HPDE6-E6E7 (cell line): ENCODE results near the gene FUBP3.

Source experiments
- DNase-seq: peaks from one replicate; pipeline ENCODE4 v3.0.0; 2011; ENCODE audit warnings: missing footprints; ENCODE audit errors: extremely low spot score

Gene FUBP3

DNA sequence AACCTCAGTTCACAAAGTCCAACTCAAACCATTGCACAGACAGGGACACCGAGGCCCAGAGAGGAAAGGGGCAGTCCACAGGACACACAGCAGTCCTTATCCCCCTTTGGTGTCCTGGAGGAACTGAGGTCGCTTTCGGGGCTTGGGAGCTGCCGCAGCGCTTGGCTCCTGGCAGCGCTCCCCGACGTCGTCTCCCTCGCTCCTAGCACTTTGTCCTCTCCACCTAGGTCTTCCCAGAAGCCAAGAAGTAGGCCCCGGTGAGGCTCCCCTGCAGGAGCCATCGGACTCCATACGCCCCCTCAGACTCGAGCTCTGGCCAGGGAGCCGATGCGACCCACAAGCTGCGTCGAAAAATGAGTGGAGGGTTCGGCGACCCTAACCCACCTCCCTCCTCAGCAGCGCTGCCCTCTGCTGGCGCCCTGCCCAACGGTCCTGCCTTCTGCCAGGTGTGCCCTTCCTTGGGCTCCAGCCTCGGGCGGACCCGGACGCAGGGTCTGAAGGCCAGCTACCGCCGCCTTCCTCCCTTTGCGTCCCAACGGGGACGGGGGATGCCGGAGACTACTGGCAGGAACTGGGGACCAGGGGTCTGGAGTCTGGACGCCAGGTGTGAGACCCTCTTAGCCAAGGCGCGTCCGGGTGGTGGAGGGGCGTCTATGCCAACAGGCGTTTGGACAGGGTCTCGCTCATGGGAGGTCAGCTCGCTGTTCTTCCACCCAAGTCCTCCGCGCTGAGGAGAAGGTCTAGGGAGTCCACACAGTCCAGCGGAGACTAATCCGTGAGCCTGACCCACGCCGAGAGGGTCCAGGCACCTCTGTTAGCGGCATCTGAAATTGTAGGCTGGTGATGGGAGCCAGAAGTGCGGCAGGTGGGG is 83.0 kb downstream of the FUBP3 start:
- DNase-seq: no peak

DNA sequence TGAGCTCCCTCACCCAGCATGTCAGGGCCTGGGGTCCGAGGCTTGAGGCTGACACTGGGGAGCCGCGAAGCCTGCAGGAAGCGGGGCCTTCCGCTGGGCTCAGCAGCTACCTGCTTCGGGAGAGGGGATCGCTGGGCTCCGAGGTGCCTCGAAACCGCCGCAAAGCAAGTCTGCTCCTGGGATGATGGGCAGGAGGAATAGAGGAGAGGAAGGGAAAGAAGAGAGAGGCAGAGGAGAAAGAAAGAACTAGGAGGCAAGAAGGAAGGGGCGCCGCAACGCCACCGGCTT is 83.5 kb downstream of the FUBP3 start:
- no peak for DNase-seq

- no peak for DNase-seq
Measured at GRCh38 chr9:130663258-130663976, 84.0 kb downstream of the FUBP3 start.

DNA sequence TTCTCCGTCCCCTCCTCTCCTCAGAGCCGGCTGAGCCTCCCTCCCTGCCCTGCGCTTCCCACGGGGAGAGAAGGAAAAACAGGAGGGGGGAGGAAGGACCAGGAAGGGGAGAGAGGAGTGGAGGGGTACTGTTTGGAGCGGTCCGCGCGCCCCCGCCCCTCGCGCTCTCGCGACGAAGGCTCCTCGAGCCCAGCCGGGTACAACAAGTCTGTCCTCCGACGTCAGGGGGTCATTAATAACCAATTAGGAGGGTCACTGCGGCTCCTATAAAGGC is 84.5 kb downstream of the FUBP3 start:
- DNase-seq: no peak

- DNase-seq: no peak
Measured at GRCh38 chr9:130664251-130665028, 85.1 kb downstream of the FUBP3 start, which contains the start of gene PRDM12. Gene PRDM12 (plus strand): TSS chr9:130664594. CDS start chr9:130664654, 60 bp downstream.

GRCh38 chr9:130665029-130665430 is 85.7 kb downstream of the FUBP3 start:
- DNase-seq: no peak

GRCh38 chr9:130665431-130666392 is 86.3 kb downstream of the FUBP3 start:
- no peak for DNase-seq

GRCh38 chr9:130666393-130667119 is 87.2 kb downstream of the FUBP3 start:
- no peak for DNase-seq

GRCh38 chr9:130667120-130667435 is 87.7 kb downstream of the FUBP3 start:
- no peak for DNase-seq

- DNase-seq: no peak
Measured at GRCh38 chr9:130668196-130668595, 88.8 kb downstream of the FUBP3 start.

GRCh38 chr9:130668659-130669058 is 89.3 kb downstream of the FUBP3 start:
- DNase-seq: no peak

DNA sequence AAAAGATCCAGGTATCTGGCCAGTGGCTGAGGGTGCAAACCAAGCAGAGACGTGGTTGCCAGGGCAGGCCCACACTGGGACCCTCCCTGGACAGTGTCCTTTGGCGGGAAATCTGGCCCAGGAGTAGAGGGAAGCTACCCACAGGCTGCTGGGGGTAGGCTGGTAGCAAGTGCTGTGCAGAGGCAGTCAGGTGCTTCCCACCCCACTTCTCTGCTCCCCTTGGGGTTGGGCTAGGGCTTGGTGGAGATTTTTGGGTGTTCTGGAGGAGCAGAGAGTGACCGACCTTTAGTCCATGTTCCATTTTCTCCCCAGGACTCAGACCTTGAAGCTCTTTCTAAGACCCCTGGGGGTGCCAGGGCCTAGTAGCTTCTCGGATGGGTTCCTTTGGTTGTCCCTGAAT is 90.6 kb downstream of the FUBP3 start:
- DNase-seq: no peak

DNA sequence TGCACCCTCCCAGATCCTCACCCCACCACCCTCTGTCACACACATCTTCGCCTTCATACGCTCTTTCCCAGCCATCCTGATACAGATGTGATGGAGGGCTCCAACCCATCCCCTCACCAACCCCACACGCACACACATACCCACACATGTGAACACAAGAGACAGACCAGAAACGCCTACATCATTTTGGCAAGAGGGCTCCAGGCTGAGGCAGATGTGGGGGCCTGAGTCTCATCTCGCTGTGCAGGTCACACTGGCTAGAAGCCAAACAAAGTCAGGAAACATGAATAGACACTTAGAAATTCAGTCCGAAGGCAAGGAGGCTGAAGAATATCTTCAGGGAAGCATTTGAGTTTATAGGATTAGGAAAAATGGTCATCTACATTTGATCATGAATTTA is 91.3 kb downstream of the FUBP3 start:
- no peak for DNase-seq

- no peak for DNase-seq
Measured at GRCh38 chr9:130672466-130672865, 93.1 kb downstream of the FUBP3 start.

GRCh38 chr9:130672933-130673615 is 93.7 kb downstream of the FUBP3 start:
- DNase-seq: no peak

DNA sequence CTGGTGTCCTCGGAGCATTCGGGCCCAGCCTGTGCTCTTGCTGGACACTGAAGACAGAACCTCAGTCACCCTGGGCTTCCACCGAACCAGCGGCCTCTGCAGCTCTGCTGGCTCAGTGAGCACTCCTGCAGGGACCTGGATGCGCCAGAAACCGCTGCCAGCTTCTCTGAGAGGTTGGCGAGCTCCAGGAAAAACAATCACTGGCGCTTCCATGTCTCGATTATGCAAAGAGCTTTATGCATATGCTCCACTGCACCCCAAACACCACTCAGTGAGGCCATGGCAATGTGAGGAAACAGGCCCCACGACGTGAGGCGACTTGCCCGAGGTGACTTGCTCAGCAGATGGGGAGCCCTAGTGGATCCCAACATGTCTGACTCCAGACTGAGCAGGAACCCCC is 96.0 kb downstream of the FUBP3 start:
- no peak for DNase-seq

GRCh38 chr9:130677252-130677651 is 97.9 kb downstream of the FUBP3 start:
- no peak for DNase-seq

- peak; percentile 92 for DNase-seq
Measured at GRCh38 chr9:130680836-130681768, 101.7 kb downstream of the FUBP3 start.

DNA sequence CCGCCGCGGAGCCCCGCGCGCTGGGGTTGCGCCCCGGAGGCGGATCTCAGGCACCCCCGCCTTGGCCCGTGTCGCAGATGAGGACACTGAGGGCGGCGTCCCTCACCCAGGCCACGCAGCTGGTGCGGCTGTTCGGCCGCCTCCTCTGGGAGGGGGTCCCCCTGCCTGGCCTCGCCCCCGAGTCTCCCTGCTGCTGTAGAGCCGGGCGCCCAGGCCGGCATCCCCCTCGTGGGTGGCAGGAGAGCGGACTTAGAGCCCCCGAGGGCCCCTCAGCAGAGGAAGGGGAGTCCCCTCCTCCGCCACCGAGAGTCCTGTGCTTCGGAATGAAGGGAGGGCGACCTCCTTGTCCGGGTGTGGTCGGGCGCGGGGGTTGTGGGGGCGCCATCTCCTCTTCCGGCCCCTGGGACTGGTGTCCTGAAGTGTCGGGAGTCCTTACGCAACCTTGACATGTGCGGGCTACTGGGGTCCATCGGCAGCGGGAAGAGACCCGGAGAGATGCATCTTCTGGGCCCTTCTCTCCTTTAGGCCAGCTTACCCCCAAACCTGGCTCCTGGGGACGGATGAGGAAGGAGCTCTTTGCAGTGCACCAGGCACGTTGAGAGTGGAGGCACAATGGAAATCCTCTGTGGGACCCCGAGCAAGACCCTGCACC is 102.5 kb downstream of the FUBP3 start:
- no peak for DNase-seq
